Inflammatory macrophage (primary cell): Measurements from ENCODE around the gene TPT1.

Experiments used
- DNase-seq, 2 donors: peaks; one replicate each; pipeline ENCODE4 v3.0.0-alpha.2; 2020 to 2022

TPT1 gene

DNA sequence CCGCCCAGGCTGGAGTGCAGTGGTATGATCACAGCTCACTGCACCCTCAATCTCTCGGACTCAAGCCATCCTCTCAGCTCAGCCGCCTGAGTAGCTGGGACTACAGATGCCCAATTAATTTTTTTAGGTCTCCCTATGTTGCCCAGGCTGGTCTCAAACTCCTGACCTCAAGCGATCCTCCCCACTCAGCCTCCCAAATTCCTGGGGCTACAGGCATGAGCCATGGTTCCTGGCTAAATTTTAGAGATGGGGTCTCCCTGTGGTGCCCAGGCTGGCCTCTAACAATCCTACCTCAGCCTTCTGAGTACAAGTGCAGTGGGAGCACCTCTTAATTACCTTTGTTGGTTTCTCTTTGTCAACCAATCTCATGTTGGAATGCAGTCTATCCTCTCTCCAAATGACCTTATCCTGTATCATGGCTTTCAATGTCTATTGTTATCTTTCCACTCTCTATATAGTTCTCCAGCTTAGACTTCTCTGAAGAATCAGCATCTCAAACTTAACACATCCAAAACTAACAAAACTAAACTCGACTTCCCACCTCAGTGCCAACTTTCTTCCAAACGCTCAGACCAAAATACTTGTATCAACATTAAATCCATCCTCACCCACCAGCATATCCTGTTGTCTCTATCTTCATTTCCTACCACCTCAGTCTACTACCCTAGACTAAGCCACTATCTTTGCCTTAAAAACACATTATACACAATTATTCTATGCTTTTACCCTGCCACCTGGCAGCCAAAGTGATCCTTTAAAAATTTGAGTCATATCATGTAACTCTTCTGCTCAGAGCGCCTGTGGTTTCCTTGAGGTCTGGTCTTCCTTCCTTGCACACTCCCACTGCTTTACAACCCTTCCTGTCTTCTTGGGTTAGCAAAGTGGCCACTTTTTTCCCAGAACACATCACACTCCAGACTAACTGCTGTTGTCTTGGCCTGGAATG lies 6.7 kb downstream of the TPT1 start:
- peak; percentile 37 to 41 for DNase-seq

- no peak for DNase-seq
Observed at GRCh38 chr13:45333251-45333976, 7.6 kb downstream of the TPT1 start.

- no peak for DNase-seq
Observed at GRCh38 chr13:45332831-45333219, 8.2 kb downstream of the TPT1 start.

DNA sequence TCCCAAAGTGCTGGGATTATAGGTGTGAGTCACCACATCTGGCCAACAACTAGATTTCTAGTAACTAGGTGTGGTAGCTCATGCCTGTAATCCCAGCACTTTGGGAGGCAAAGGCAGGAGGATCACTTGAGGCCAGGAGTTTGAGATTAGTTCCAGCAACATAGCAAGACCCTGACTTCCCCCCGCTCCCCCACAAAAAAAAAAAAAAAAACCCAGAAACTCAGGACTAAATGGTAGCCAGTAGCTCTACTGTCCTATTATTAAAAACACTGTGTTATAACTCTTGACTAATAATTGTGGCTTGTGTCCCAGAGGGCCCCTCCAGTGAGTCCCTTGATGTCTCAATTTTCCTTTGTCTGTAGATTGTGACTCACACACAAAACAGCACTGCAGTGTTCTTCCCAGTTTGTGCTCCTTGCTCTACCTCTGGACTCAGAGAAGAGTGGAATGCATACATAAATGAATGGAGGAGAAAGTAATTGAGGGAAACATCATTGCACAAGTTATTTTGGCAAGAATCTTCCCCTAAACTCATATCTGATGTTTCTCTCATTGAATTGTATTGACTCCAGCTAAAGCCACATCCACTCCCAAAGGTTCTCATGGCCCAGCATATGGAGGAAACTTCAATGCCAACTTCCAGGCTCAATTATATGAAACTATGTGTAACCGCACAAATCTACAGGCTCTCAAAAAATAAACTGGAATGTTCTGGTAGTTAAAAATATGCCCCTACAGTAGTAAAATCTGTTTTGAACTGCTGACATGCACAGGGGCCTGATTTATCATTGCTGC lies 8.8 kb downstream of the TPT1 start:
- peak; percentile 50 to 68 for DNase-seq

- no peak for DNase-seq
Observed at GRCh38 chr13:45331692-45332035, 9.3 kb downstream of the TPT1 start.

DNA sequence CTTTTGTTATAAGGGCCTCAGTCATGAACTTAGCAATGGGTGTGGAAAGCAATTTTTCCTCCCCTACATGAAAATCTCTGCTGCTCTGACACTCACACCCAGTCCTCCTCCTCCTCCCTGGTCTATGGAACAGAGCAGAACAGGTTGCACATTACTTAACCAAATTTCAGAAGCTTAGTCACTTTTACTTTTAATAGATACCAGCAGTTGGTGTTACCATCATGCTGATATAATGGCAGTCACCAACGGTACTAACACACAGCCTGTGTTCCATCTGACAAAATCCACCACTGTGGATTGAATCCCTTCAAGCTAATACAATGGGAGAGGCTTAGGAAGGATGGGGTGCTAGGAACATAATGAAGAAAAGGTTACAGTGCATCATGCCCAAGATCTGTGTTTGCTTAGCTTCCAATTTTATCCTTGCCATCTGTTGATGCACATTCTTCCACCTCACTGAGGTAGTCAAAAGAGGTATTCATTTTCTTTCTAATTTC lies 9.8 kb downstream of the TPT1 start:
- no peak for DNase-seq

DNA sequence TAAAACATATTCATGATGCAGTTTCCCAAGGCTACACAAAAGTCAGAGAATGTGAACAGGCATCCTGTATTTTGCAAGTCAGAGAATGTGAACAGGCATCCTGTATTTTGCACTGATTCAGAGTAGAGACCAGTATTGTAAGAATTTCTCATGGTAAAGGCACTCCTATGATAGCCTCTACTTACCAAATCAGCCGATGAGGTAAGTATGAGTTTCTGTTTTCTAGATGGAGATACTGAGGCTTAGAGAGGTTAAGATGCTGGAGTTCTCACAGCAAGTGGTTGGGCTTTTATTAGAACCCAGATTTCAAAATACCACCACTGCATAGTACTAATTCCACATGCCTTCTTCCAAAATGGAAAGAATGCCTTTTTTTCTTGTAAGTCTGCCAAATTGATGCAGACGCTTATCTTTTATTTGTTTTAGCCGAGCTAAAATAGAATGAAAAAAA lies 12.3 kb downstream of the TPT1 start:
- DNase-seq = no peak

GRCh38 chr13:45327253-45327955 lies 13.6 kb downstream of the TPT1 start:
- peak in 1 of 2 donors; percentile 68 for DNase-seq

DNA sequence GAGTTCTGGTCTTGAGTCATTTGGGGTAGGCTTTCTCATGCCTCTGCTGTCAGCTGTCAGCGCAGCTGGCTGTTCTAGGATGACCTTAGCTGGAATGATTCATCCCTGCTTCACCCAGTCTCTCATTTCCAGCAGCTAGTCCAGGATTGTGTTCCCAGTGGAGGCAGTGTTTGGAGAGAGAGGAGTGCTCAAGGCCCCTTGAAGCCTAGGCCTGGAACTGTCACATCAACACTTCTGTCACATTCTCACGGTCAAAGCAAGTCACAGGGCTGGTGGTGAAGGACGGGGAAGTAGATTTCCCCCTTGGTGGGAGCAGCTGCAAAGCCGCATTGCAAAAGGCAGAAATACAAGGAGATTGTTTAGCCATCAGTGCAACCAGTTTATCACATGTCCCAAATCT lies 15.2 kb downstream of the TPT1 start:
- peak; percentile 84 to 92 for DNase-seq

DNA sequence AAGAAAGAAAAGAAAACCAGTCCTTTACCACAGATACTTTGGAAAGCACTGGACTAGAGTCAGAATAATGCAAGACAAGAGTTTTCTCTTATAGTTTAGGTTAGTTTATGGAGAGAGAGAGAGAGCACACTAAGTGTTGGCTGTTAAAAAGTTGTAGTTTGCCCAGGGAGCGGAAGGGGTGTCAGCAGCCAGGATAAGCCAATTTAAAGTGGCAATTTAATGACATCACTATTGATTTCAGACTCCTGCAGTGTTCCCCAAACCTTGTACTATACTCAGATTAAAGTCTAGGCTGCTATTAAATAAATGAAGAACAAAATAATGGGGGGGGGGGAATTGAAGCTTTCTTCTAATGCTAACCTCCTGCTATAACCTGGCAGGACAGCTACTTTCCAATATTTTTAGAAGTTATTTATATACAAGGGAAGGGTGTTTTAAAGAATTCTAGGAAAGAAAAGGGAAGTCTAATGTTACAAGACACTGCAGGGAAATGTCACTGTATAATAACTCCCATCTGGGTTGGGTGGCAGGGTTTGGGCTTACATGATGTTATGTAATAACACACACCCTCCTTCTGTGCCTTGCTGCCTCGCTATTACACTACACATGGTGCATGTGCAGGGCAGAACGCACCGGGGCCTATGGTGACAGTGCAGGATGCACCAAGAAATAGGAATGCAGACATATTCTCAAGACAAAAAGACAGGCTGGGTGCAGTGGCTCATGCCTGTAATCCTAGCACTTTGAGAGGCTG lies 19.9 kb downstream of the TPT1 start:
- peak; percentile 91 to 93 for DNase-seq

DNA sequence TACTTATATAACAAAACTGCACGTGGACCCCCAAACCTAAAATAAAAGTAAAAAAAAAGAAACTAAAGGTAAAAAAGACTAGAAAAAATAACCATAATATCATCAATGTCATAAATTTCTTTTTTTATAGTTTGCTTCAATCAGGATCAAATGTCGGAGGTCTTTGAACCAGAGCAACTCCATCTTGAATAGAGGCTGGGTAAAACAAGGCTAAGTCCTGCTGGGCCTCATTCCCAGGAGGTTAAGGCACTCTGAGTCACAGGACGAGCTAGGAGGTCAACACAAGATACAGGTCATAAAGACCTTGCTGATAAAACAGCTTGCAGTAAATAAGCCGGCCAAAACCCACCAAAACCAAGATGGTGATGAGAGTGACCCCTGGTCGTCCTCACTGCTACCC lies 24.0 kb downstream of the TPT1 start:
- DNase-seq = no peak

DNA sequence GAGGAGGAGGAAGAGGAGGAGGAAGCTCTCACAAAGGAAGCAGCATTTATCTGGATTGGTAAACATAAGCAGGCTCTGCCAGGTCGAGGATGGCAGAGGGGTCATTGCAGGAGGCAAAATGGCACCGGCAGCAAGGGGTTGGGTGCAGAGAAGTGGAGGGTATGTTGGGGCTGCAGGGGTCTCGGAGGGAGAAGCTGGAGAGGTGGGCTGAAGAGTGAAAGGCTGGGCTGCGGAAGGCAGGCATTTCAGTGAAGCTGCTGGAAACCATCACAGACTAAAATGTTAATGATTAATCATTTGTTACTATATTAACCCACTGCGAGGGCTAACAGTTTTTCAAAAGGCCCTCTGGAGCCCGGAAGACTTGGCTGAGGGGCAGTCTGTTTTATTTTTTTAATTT lies 24.6 kb downstream of the TPT1 start:
- DNase-seq = no peak

DNA sequence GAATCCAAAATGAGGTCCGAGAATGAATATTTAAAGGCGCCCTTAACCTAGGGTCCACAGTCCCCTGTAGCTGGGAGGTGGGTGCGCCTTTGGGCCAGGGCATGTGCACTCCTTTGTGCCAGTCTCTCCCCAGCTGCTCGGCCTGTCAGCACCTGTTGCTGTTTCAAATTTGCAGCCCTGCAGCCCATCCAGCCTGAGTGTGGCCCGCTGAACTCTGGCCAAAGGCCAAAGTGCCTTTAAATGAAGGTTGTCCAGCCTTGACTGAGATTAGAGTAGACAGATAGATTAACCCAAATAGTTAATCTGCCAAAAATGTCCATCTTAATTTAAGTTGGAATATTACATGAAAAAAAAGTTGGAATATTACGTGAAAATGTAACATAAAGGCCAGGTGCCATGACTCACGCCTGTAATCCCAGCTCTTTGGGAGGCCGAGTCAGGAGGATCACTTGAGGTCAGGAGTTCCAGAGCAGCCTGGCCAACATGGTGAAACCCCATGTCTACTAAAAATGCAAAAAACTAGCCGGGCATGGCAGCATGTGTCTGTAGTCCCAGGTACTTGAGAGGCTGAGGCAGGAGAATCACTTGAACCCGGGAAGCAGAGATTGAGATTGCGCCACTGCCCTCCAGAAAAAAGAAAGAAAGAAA lies 25.3 kb downstream of the TPT1 start:
- DNase-seq = no peak

GRCh38 chr13:45314822-45315221 lies 26.2 kb downstream of the TPT1 start:
- DNase-seq = no peak

DNA sequence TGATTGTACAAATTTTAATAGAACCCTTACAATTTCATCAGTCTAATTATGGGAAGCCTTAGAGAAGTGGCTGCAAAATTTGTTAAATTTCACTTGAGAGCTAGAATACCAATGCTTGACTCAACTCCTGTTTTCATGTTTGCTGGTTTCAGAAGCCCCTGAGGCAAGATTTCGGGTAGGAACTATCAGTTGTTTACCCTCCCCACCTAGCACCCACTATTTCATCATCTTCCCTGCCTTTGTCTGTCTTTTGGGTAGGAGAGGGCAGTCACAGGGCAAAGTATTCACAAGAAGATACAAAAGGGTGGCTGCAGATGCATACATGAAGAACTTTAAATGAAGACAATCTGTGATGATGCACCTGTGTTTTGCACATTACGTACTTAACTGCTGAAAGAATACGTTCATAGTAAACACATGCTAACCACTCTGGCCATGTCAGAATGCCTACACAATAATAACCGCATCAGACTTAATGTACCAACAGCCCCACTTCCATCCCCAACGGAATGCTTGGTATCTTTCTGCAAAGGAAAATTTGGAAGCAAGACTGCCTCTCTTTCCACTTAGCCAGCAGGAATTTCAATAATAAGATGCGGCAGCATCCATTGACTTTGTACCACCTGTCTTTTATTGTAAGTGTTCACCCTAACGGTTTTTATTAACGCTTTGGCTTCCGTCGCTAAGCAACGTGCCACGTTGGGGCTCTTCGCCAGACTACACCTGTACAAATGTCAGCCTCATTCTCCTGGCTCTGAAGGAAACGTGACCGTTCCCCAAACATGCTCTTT lies 30.4 kb downstream of the TPT1 start:
- DNase-seq = no peak

- DNase-seq = no peak
Observed at GRCh38 chr13:45306966-45307365, 34.0 kb downstream of the TPT1 start.

DNA sequence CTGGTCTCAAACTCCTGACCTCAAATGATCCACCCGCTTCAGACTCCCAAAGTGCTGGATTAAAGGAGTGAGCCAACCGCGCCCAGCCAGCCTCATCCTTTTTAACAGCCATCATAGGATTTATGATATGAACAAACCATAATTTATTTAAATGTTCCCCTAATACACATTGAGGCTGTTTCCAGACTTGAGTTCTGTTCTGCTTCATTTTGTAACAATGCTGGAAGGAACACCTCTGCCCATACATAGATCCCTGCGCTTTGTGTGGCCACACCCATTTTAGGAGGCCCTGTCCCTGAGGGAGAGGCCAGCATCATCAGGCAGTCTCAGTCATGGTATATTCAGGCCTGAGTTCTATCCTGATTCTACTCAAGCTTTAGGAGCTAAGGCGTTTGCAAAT lies 35.9 kb downstream of the TPT1 start:
- no peak for DNase-seq

DNA sequence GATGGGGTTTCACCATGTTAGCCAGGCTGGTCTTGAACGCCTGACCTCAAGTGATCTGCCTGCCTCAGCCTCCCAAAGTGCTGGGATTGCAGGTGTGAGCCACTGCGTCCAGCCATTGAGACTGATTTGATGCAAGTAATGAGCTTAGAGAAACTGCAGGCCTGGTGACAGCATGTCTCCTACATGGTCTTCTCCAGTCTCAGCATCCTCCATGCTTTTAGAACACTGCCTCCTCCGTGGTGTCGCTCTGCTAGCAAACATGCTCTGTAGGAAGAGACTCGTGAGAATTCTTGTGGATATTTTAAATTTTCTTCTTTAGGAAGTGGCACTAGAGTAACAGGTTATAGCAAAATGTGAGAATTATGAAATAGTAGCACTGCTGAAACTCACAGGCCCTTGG lies 37.1 kb downstream of the TPT1 start:
- DNase-seq = no peak

GRCh38 chr13:45303026-45303425 lies 38.0 kb downstream of the TPT1 start:
- no peak for DNase-seq

- no peak for DNase-seq
Observed at GRCh38 chr13:45302507-45302906, 38.5 kb downstream of the TPT1 start.
